Stimulated activated CD4-positive, alpha-beta T cell treated with anti-CD3 and anti-CD28 coated beads, Interleukin-15, amount 100 ng/mL, for 1 hour (primary cell): ENCODE data around the gene SETD1B.
"Not testable (repeated sequence)": the region's sequence is repeated elsewhere in the genome, so short reads cannot be mapped to it uniquely, and the experiment has no call there.

Experiments
- DNase-seq, 2 donors: peaks; one replicate each; pipeline ENCODE4 v3.0.0-alpha.2; 2020; ENCODE audit warnings: low read depth in 1 of 2, low spot score in 1 of 2

SETD1B gene

GRCh38 chr12:121852392-121852791 lies 48.6 kb downstream of the SETD1B start:
- DNase-seq = not testable (repeated sequence)

- DNase-seq = no peak
Observed at GRCh38 chr12:121857322-121858246, 53.8 kb downstream of the SETD1B start.

- DNase-seq = no peak
Observed at GRCh38 chr12:121858318-121858661, 54.5 kb downstream of the SETD1B start.

- no peak for DNase-seq
Observed at GRCh38 chr12:121858662-121859572, 55.1 kb downstream of the SETD1B start, which contains the start of gene HPD. HPD (minus strand) TSS chr12:121858859; CDS start chr12:121858823, 36 bp downstream.

- no peak for DNase-seq
Observed at GRCh38 chr12:121860257-121860656, 56.4 kb downstream of the SETD1B start.

GRCh38 chr12:121860699-121861098 lies 56.9 kb downstream of the SETD1B start:
- not testable (repeated sequence) for DNase-seq

GRCh38 chr12:121861636-121862254 lies 57.9 kb downstream of the SETD1B start:
- no peak for DNase-seq

GRCh38 chr12:121866331-121866730 lies 62.5 kb downstream of the SETD1B start:
- no peak for DNase-seq

- DNase-seq = not testable (repeated sequence)
Observed at GRCh38 chr12:121869229-121869628, 65.4 kb downstream of the SETD1B start.

GRCh38 chr12:121871467-121871866 lies 67.7 kb downstream of the SETD1B start:
- DNase-seq = no peak

- no peak for DNase-seq
Observed at GRCh38 chr12:121872546-121873215, 68.9 kb downstream of the SETD1B start.

GRCh38 chr12:121873216-121873569 lies 69.4 kb downstream of the SETD1B start:
- DNase-seq = no peak

GRCh38 chr12:121874071-121874470 lies 70.3 kb downstream of the SETD1B start:
- DNase-seq = no peak

- DNase-seq = no peak
Observed at GRCh38 chr12:121875582-121875981, 71.8 kb downstream of the SETD1B start.

GRCh38 chr12:121876080-121876447 lies 72.3 kb downstream of the SETD1B start:
- DNase-seq = not testable (repeated sequence)
